Diencephalon (tissue), 1 donor: Measurements from ENCODE around the gene COPZ2. TPM values are rescaled to one million over a fixed set of nuclear protein-coding genes. Genes with fewer than 3 reads are reported as not detected.

Experiments
- small RNA-seq: library from RNA; depleted of rRNA; stranded (forward); fragments of <200 nt; gene quantifications from one replicate; pipeline ENCODE3, GENCODE V24; 2014
- total RNA-seq: library from RNA; depleted of rRNA; stranded (reverse); fragments of >200 nt; gene quantifications from one replicate; pipeline ENCODE4 v1.2.3, GENCODE V29; 2014

Gene COPZ2
- total RNA-seq, result 1.2 TPM

DNA sequence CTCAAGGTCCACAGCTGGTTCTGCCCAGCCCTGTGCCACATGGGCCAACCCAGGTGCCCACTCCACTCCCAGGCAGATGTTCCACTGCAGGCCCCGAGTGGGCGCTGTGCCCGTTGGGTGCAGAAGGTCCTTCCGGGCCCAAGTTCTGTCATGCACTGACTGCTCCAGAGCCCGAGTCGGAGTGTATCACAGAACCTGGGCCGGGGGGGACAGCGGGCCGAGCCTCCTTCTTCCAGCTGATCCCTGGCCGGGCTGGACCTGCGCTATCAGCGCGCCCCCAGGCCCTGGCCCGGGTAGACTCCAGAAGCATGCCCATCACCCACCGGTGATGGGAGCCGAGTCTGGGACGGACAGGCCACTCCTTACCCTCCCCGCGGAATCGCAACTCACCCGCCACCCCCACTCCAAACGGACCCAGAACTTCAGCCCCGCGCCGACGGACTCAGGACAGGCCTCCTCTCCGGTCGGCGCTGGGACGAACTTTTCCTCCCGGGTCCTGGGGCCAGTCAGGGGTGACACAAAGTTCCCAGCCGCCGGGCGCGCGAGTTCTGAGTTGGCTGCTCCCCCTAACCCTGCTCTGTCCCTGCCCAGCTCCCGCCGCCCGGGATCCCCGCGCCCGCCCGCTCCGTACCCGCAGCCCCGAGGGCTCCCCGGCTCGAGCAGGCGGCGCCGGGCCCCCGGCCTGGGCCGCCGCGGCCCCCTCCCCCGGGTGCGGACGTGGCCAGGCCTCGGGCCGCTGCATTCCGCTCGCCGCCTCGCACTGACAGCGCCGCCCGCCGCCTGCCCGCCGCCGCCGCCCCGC, at the start of gene COPZ2:
COPZ2 (minus strand) TSS at position 762 of the 802 bp plus-strand sequence; CDS start at position 742, 20 bp downstream.

GRCh38 chr17:48047741-48048383, 10.3 kb upstream of the COPZ2 start, which contains the start of gene NFE2L1:
TSS of gene NFE2L1 (plus strand) at chr17:48048359. CDS start at chr17:48051119, 2,760 bp downstream.

Small RNAs within 50 kb of the gene (small RNA-seq; reads per million reads assigned to genes)
- gene AC004477.2, result not detected
- gene MIR152, result 37.7 reads per million, percentile 96 among the genes with 10 or more reads in this experiment

Other genes with a start within 250 kb of the COPZ2 start
- 6.7 TPM for gene OSBPL7, start 216.0 kb downstream of the COPZ2 start, total RNA-seq
- 12.5 TPM for gene MRPL10, start 206.3 kb downstream of the COPZ2 start, total RNA-seq
- gene LRRC46, start 206.1 kb downstream of the COPZ2 start, total RNA-seq, result 1.6 TPM
- 20.5 TPM for gene SCRN2, start 196.5 kb downstream of the COPZ2 start, total RNA-seq
- gene SP6, start 186.6 kb downstream of the COPZ2 start, total RNA-seq, result 0.23 TPM
- 0.46 TPM for gene SP2, start 141.6 kb downstream of the COPZ2 start, total RNA-seq
- gene PNPO, start 96.2 kb downstream of the COPZ2 start, total RNA-seq, result 18.7 TPM
- gene PRR15L, start 79.9 kb downstream of the COPZ2 start, total RNA-seq, result not detected
- gene CDK5RAP3, start 66.7 kb downstream of the COPZ2 start, total RNA-seq, result 58.4 TPM
- gene NFE2L1, start 10.6 kb upstream of the COPZ2 start, total RNA-seq, result 76.1 TPM
- gene CBX1, start 63.7 kb upstream of the COPZ2 start, total RNA-seq, result 83.3 TPM
- 12.0 TPM for gene SNX11, start 70.0 kb upstream of the COPZ2 start, total RNA-seq